ENCODE data around the gene IGFL3. TPM values are rescaled to one million over a fixed set of nuclear protein-coding genes. Genes with fewer than 3 reads are reported as not detected.
"Not testable (repeated sequence)": the region's sequence is repeated elsewhere in the genome, so short reads cannot be mapped to it uniquely, and the experiment has no call there.

The IGFL3 gene
- total RNA-seq, 1 donor from 2014 or later, result not detected

DNA sequence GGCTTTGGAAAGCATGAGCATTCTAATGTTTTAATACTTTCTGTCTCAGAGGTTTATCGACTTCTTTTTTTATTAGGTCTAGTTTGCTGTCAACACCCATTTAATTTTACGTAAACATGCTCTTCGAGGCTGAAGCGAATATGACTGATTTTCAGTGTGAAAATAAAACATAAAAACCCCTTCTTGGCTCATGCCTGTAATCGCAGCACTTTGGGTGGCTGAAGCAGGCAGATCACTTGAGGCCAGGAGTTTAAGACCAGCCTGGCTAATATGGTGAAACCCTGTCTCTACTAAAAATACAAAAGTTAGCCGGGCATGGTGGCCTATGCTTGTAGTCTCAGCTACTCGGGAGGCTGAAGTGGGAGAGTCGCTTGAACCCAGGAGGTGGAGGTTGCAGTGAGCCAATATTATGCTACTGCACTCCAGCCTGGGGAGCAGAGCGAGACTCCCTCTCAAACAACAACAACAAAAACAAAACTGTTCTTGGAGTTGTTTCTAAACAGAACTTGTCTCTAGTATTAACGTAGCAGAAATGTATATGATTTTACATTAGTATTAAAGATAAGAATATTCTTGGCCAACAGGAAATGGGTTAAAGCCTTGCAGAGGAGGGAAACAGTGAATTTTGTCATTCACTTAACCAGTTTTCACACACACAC lies 7.1 kb upstream of the IGFL3 start:
- DNase-seq (ENCODE audit: missing footprints) (no peak), ATAC-seq (no peak)
- intact Hi-C loops (cut with DNase I), result no loop called here

DNA sequence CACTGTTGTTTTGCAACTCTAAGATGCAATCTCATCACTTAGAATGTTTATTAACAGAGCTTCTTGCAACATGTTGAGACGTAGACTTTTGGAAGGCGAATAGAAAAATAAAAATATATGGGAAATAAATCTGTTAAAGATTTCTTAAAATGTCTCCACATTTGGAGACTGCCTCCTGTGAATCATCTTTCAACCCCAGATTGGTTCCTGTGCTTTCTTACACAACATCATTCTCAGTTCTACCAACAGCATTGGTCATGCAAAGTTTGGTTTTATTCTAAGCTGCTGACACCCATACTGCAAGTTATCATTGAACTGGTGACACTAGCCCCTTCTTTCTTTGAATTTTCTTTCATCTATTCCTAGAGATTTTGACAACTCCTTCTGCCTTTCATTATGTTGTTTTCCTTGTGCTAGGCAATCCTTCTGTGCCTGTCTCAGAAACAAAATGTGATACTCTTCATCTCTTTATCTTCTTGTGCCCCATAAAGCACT lies 1.6 kb upstream of the IGFL3 start:
- no peak for ATAC-seq
- no peak for DNase-seq (ENCODE audit: missing footprints)
- intact Hi-C loops (cut with DNase I), result no loop called here

DNA sequence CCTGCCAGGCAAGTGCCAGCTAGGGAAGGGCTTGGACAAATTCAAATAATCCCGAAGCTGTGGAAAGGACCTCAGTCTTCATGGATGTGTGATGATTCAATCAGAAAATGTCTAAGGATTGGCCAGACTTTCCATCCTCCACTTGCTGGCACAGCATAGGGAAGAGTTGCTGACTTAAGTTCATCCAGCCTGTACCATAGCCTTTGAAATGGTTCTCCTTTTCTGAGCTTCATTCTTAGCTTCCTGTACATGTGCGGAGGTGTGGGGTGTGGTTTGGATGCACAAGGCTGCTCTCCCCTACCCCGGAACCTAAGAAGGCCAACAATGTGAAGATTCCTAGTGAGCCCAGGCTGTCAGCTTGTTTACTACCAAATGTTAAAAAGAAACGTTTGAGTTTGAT lies 959 bp upstream of the IGFL3 start:
- intact Hi-C loops (cut with DNase I), result no loop called here
- ATAC-seq (no peak), DNase-seq (ENCODE audit: missing footprints) (no peak)

DNA sequence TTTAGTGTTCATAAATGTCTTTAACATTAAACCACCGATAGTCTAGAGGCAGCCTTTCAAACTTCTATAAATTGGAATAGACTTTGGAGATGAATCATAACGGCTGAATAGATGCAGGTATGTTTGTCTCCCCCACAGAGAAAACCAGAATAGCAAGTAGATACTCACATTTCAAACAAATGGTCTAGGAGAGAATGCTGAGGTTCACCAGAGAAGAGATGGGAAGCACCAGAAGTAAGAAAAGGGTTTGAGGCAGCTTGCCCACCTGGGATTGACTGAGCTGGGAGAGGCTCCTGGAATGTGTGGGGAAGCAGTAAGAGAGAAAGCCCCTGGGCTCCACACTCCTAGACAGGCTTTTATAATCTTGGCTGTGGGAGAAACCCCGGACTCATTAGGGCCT lies 6.4 kb downstream of the IGFL3 start:
- DNase-seq (ENCODE audit: missing footprints), result no peak
- ATAC-seq, result no peak
- intact Hi-C loops (cut with DNase I), result no loop called here

- ATAC-seq (no peak), DNase-seq (ENCODE audit: missing footprints) (no peak)
- intact Hi-C loops (cut with DNase I), result no loop called here
These were observed 8.4 kb downstream of the IGFL3 start for GRCh38 chr19:46116121-46116520.

DNA sequence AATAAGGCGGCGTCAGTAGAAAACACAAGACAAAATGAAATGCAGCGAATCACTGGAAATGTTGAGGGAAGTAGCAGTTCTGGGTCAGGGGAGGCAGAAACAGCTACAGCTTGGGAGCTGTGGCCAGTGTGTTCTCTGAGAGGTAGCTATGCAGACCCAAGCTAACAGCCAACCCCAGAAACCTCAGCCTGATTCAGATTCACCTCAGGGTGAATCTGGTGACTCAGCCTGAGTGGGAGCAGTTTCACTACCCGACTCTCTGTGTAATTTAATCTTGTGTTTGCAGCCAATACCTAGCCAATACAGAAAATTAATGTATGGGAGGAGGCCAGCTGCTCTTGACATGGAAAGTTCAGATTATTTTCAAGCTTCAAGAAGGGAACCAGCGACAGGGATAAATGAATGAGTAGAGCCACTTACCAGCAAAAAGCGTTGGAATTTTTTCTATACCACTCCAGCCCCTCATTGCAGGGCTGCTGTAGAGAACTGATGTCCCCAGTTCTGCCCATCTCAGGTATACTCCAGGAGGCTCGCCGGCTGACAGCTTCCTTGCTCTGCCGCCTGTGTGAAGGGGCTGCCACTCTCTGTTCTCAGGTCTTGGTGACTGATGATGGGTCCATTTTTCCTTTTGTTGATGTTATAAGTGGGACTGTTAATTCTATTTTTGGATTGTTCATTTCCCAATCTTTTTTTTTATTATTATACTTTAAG lies 8.9 kb downstream of the IGFL3 start:
- ATAC-seq (no peak), DNase-seq (ENCODE audit: missing footprints) (no peak)
- intact Hi-C loops (cut with DNase I), result no loop called here

DNA sequence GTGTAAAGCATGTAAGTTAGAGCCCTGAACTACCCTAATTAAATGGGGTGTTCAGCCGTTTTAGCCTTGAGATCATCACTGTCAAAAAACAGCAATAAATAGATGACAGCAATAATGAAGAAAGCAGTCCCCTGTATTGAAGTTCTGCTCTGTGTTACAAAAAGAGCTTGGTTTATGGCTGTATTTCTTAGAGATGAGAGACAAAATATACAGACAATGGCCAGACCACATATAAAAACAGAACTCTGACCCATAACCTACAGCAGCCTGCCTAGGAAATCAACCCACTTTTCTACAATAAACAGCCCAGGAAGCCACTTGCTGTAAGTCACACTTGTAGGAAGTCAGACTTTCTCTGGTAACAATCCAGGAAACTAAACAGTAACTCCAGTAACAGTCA lies 10.8 kb downstream of the IGFL3 start:
- intact Hi-C loops (cut with DNase I), result no loop called here
- no peak for DNase-seq (ENCODE audit: missing footprints)
- no peak for ATAC-seq

GRCh38 chr19:46112527-46112926 lies 12.0 kb downstream of the IGFL3 start:
- DNase-seq (ENCODE audit: missing footprints) (no peak), ATAC-seq (no peak)
- intact Hi-C loops (cut with DNase I), result no loop called here

GRCh38 chr19:46111376-46111775 lies 13.1 kb downstream of the IGFL3 start:
- ATAC-seq (no peak), DNase-seq (ENCODE audit: missing footprints) (no peak)
- intact Hi-C loops (cut with DNase I), result no loop called here

GRCh38 chr19:46109876-46110275 lies 14.6 kb downstream of the IGFL3 start:
- intact Hi-C loops (cut with DNase I), result no loop called here
- no peak for ATAC-seq

DNA sequence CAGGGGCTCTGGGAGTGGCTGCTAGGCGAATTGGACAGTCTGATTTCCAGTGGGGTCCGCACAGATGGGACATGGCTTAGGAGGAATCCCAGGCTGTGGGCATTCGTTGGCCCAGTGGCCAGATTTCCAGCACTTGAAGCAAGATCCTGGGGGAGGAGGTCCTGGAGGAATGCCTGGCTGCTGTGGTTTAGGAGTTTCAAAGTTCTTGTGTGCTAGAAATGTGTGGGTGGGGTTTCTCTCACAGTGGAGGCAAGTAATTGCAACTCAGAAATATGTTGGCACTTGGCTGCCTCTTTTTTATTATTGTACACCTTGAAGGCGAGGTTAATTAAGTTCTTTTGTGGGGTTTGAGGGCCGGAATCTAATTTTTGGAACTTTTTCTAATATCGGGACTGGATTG lies 17.1 kb downstream of the IGFL3 start:
- intact Hi-C loops (cut with DNase I), result no loop called here
- DNase-seq (ENCODE audit: missing footprints) (no peak), ATAC-seq (no peak)

More at GRCh38 chr19:46109876-46110275, 14.6 kb downstream of the IGFL3 start:
- DNase-seq (ENCODE audit: missing footprints), result no peak

GRCh38 chr19:46102333-46102732 lies 22.2 kb downstream of the IGFL3 start:
- DNase-seq (ENCODE audit: missing footprints); ATAC-seq; intact Hi-C loops (cut with DNase I): not testable (repeated sequence)

GRCh38 chr19:46101293-46101692 lies 23.2 kb downstream of the IGFL3 start:
- ATAC-seq (no peak), DNase-seq (ENCODE audit: missing footprints) (no peak)
- intact Hi-C loops (cut with DNase I), result no loop called here

DNA sequence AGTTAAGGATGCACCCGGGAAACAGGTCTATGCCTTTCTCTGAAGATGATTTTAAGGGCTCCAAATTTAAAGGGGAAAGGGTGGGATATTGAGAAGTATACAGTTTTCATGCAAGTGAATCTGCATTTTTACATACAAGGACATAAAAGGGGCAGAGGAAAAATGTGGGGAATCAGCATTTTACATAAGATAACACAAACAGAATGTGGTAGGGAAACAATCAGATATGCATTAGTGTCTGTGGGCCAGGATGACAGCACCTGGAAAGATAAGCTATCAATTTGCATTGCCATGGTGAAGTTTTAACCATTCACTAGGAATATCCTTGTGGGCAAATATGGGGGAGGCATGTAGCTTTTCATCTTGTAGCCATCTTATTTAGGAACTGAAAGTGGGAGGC lies 24.1 kb downstream of the IGFL3 start:
- intact Hi-C loops (cut with DNase I), result no loop called here
- ATAC-seq, result no peak
- DNase-seq (ENCODE audit: missing footprints), result no peak

DNA sequence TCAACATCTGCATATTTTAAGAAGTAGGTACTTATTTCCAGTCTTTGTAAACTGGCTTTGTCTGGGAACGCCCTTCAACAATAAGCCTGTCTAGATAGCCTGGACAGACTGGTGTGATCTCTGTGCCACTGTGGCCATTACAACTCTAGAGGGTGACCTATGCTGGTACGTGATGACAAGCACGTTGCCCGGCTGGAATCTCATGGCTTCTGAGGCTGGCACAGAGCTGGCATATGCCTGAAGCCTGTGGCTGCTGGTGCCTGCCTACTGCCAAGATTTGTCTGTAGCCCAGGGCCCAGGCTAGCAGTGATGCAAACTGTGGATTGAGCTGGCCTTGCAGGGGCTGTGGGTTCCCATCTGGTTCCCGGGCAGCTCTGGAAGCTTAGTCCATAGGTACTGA lies 34.0 kb downstream of the IGFL3 start:
- no peak for ATAC-seq
- DNase-seq (ENCODE audit: missing footprints), result no peak
- intact Hi-C loops (cut with DNase I), result no loop called here

DNA sequence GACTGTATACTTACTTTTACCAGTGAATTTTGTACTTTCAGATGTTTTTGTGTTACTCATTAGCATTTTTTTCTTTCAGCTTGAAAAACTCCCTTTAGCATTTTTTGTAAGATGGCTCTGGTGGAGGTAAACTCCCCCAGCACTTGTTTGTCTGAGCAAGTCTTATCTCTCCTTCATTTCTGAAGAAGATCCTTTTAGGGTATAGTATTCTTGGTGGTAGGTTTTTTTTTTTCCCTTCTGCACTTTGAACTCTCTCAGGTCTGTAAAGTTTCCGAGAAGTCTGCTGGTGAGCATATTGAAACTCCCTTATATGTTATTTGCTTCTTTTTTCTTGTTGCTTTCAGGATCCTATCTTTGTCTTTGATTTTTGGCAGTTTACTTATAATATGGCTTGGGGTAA lies 35.1 kb downstream of the IGFL3 start:
- no peak for DNase-seq (ENCODE audit: missing footprints)
- intact Hi-C loops (cut with DNase I), result no loop called here
- ATAC-seq, result no peak

DNA sequence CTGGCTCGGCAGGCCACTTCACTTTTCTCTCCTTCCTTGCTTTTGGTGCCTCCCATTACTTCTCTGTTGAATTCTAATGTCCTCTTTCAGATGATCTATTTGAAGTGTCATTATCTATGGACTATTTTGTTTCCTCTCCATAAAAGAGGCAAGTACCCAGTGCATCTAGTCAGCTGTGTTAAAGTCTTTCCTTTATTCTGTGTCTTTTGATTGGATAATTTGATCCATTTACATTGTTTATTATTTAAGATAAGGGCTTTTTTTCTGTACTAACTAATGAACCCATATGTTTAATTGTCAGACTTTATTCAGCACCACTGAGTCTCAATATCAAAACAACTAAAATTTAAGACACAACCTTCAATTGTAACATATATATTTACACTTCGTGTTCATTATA lies 36.4 kb downstream of the IGFL3 start:
- ATAC-seq, result no peak
- intact Hi-C loops (cut with DNase I), result no loop called here
- no peak for DNase-seq (ENCODE audit: missing footprints)

- DNase-seq (ENCODE audit: missing footprints) (no peak), ATAC-seq (no peak)
- intact Hi-C loops (cut with DNase I), result loop anchor here (2.0 kb wide), 1 partner anchor 103 kb away; no protein-coding TSS in a partner anchor
These were observed 38.6 kb downstream of the IGFL3 start for GRCh38 chr19:46085888-46086287.

DNA sequence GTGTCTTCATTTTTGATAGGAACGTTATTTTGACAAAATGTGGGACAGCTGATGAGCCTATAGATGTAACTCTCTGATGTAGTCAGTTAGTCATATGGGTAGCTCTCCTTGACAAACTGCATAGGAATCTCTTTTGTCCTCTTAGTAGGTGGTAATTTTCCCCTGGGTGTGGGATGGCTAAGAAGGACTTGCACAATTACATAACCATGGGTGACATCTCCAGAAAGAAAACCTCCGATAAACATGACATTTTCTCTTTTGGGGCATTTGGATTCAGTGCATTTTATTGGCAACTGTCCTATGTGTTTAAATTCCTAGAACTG lies 41.8 kb downstream of the IGFL3 start:
- ATAC-seq (no peak), DNase-seq (ENCODE audit: missing footprints) (no peak)
- intact Hi-C loops (cut with DNase I), result loop anchor here (1.0 kb wide), 1 partner anchor 183 kb away; no protein-coding TSS in a partner anchor

DNA sequence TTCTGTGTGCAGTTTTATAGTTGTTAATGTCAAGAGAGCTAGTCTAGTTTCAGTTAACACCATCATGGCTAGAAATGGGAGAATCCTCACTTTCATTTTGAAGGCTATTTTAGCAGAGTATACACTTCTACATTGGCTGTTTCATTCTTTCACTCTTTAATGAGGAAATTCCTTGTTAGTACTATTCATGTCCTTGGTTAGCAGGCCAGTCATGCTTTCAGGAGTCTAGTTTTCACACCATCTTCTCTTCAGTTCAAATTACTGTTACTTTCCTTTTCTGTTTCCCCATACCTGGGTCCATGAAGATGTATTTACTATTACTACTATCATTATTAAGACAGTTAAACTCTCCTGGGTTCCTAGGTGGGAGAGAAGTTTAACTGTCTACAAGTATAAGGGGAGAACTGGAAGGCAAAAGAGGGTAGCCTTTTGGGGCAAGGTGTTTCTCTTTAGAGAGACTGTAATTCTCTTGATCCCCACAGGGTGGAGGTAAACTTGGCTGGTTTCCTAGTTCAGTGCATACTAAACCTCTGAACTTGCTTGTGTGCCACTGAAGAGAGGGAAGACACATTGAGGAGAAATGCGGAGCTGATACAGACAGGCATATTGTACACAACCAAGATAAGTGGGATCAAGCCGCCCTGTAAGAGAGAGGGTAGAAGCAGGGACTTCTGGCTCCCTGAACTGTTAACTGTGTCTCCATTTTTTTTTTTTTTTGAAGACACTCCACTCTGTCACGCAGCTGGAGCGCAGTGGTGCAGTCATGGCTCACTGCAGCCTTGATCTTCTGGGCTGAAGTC lies 42.4 kb downstream of the IGFL3 start:
- DNase-seq (ENCODE audit: missing footprints) (no peak), ATAC-seq (no peak)
- intact Hi-C loops (cut with DNase I), result loop anchor here (1.0 kb wide), 1 partner anchor 183 kb away; no protein-coding TSS in a partner anchor
